IPS-NIHi11 (cell line): Measurements from ENCODE around the gene MMP15.
"Not testable (repeated sequence)": the region's sequence is repeated elsewhere in the genome, so short reads cannot be mapped to it uniquely, and the experiment has no call there.

Source experiments
- DNase-seq: peaks from one replicate; pipeline ENCODE4 v3.0.0; 2012; ENCODE audit warnings: mixed read lengths, low spot score

MMP15 gene

DNA sequence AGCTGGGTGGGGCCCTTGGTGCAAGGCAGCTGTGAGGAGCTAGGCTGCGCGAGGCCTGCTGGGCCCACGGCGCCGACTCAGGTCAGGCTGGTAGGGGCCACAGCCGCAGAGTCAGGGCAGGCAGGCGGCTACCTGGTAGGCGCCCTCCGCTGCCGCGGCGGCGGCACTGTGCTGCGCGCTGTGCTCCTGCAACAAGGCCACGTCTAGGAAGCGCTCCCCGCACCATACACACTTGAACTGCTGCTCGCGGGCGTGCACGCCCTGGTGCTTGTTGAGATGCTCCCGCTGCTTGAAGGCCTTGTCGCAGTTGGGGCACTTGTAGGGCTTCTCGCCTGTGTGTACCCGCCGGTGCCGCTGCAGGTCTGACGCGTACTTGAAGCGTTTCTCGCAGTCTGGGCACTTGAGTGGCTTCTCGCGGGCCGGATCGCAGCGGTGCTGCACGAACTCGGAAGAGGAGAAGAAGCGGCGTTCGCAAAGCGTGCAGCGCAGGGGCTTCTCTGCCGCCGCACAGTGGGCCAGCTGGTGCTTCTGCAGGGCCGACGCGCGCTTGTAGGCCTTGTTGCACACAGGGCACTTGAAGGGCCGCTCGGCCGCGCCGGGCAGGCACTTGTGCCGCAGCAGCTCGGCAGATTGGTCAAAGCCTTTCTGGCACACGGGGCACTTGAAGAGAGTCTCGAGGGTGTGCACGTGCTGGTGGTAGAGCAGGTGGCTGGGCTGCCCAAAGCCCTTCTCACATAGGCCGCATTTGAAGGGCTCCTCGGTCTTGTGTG, 29.0 kb upstream of the MMP15 start:
- DNase-seq: no peak

DNA sequence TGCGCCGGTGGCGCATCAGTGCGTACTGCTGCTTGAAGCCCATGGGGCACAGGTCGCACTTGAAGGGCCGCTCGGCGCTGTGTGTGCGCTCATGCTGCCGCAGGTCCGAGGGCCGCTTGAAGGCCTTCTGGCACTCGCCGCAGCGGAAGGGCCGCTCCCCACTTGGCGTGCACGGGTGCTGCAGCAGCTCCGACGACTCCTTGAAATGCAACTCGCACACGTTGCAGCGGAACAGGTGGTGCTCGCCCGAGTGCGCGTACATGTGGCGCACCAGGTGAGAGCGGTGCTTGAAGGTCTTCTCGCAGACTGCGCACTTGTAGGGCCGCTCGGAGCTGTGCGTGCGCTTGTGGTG, 28.4 kb upstream of the MMP15 start:
- DNase-seq: no peak

GRCh38 chr16:57997528-57998265, 27.9 kb upstream of the MMP15 start:
- no peak for DNase-seq

DNA sequence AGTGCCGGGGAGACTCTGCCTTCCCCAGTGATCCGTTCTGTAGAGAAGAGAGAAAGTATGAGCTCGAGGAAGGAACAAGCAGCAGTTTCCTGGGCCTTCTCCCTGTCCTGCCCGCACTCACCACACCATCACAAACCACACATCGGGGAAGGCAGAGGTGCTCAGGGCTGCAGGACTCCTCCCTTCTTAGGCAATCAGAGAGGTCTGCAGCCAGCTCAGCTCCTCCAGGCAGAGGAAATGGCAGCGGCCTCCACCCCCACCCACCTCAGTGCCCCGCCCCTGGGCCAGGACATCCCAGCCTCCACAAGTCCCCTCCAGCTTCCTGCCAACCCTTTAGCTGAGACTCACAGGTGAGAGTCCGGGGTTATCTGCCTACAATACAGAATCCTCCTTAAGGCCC, 27.1 kb upstream of the MMP15 start:
- DNase-seq: no peak

- DNase-seq: no peak
Observed at GRCh38 chr16:57998992-57999365, 26.6 kb upstream of the MMP15 start.

DNA sequence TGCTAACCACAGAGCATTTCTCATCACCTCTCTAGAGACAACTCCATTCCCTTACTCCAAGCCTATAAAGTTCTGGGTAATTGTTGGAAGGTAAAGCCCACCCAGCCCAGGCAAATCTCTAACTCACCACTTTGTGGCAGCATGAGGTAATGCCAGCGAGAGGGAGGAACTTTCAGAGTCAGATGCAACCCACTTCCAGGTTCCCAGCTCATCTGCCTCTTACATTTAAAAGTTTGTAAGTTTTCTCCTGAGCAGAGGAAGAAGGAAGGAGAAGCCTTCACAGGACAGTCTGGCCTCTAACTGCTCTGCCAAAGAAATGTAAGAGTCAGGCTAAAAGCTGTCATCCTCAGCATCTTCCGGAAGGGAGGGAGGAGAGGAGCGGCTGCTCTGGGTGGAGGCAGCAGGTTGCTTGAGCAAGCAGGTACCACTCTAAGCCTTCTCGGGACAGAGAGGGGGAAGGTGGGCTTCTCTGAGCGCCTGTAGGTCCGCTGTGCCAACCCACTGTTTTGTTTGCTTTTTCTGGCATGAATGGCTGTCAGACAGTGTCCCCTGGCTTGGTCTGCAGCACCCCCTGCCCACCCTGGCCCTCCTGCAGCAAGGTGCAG, 26.1 kb upstream of the MMP15 start:
- no peak for DNase-seq

- peak; percentile 60 for DNase-seq
Observed at GRCh38 chr16:57999971-58000705, 25.4 kb upstream of the MMP15 start, which contains the start of gene ZNF319. Gene ZNF319, minus strand, starts transcription at chr16:58000672. Its CDS starts 2,407 bp downstream, at chr16:57998265.

DNA sequence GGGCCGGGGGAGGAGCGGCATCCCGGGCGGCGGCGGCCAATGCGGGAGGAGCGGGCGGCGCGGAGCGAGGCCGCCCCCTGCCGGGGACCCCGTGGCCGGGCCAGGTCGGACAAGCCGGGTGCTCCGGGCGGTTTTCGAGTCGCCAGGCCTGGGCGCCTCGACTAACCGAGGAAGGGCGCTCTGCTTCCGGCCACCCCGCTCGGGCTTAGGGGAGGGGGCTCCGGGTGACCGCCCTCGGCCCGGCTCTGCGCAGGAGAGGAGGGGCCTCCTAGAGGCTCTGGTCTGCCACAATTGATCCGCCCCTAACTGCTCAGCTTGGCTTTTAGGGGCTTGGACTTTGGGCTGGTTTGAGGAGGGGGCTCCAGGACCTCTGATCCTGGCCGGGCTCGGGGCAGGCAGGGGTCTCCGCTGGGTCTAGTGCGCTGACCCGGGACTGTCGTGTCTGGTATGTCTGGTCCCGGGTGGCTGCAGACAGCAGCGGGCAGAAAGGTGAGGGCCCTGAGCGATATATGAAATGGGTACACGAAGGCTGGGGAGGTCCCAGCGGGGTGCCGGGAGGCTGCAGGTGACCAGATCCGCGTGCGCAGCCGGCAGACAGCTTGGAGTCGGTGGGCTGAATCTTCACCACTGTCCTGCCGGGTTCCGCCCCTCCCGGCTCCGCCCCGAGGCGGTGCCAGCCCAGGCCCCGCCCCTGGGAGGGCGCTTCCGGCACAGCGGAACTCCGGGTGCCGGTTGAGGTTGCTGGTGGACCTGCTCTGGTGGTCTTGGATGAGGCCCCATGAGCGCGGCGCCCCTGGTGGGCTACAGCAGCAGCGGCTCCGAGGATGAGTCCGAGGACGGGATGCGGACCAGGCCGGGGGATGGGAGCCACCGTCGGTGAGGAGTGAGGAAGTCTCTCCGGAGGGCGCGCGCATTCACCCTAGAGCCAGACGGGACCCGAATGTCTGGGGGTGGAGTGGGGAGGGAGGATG, 24.6 kb upstream of the MMP15 start, which contains the start of gene USB1:
USB1 (plus strand) TSS at position 702 of the 971 bp plus-strand sequence; CDS start at position 779, 77 bp downstream.
- peak; percentile 97 for DNase-seq

DNA sequence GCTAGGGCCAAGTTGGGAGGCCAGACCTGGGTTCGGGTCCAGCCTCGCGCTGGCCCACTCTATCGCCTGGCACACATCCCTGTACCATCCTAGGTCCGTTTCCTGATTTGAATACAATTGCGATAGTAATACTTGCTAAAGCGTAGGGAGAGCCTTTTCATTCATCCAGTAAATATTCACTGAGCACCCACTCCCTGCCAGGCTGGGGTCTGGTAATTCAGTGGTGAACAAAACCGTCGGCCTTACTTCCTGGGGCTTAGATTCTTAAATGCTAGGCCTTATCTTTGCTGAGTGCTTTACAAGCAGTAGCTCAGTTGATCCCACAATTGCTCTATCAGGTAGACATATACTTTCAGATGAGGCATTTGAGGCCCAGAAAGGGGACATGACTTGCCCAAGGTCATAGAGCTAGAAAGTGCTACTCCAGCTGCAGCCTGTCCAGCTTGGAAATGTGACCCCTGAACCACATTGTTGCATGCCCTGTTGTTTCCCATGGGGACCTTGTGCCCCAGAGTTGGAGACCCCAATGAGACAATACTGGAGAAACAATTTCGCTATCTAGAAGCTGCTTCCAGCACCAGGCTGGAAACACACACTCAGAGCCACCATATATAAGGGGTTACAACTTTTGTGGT, 23.7 kb upstream of the MMP15 start:
- no peak for DNase-seq

DNA sequence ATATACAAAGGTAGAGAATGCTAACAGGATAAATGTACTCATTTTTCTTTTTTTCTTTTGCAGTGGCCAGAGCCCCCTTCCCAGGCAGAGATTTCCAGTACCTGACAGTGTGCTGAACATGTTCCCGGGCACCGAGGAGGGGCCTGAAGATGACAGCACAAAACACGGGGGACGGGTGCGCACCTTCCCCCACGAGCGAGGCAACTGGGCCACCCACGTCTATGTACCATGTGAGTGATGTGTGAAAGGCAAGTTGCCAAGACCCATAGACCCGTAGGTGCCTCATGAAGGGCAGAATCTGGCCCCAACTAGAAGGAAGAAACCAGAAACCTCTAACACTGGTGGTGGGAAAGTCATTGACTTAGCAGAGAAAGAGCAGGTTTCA, 23.1 kb upstream of the MMP15 start:
- DNase-seq: no peak

DNA sequence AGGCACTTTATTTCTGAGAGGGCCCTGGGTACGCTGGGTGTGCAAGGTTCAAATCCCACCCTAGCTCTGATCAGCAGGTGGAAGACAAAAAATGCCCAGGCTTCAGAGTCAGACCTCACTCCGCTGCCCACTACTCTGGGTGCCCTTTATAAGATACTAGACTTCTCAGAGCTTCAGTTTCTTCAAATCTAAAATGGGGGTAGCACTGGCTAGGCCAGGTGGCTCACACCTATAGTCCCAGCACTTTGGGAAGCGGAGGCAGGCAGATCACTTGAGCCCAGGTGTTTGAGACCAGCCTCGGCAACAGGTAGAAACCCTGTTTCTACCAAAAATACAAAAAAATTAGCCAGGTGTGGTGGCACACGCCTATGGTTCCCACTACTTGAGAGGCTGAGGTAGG, 22.6 kb upstream of the MMP15 start:
- no peak for DNase-seq

DNA sequence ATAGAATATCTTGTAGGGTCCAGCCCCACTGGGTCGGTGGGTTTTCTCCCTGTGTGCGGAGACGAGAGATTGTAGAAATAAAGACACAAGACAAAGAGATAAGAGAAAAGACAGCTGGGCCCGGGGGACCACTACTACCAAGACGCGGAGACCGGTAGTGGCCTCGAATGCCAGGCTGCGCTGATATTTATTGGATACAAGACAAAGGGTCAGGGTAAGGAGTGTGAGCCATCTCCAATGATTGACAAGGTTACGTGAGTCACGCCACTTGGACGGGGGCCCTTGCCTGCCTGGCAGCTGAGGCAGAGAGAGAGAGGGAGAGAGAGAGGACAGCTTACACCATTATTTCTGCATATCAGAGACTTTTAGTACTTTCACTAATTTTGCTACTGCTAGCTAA, 20.8 kb upstream of the MMP15 start:
- not testable (repeated sequence) for DNase-seq

GRCh38 chr16:58009856-58010416, 15.6 kb upstream of the MMP15 start:
- DNase-seq: no peak

- no peak for DNase-seq
Observed at GRCh38 chr16:58010886-58011285, 14.7 kb upstream of the MMP15 start.

GRCh38 chr16:58011652-58012051, 13.9 kb upstream of the MMP15 start:
- DNase-seq: no peak

DNA sequence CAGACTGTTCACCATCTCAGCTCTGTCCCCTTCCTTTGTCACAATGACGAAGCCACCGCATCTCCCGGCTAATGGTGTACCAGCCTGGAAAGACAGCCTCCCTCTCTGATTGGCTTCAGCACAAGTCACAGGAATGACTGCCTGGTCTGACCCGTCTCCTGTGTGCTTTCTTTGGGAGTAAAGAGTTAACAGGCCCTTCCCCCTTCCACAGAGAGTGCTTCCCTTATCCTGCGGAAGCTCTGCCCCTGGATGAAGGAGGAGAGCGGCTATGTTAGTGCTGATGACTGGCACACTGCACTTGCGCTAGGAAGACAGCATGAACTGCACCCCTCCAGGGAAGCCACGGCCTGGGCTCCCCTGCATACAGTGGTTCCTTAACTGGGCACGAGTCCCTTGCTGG, 13.1 kb upstream of the MMP15 start:
- DNase-seq: no peak

- no peak for DNase-seq
Observed at GRCh38 chr16:58013201-58013956, 12.2 kb upstream of the MMP15 start.

- no peak for DNase-seq
Observed at GRCh38 chr16:58016840-58017446, 8.6 kb upstream of the MMP15 start.

GRCh38 chr16:58018803-58019202, 6.8 kb upstream of the MMP15 start:
- no peak for DNase-seq
